OCI-LY7 (cell line): ENCODE measurements around the gene SAXO1. TPM values are rescaled to one million over a fixed set of nuclear protein-coding genes. Genes with fewer than 3 reads are reported as not detected.

Source experiments
- BruUV-seq: library from RNA; stranded (reverse); fragments of 400-500 nt; replicated peaks from 2 replicates; lab custom pipeline; 2021; lab: Mats Ljungman, UMichigan
- CTCF ChIA-PET: fragments of 300-600 bp; sonication (Branson Sonifier 250); formaldehyde crosslinking; loops from one replicate; lab custom pipeline; 2022; ENCODE audit warnings: antibody characterized with exemption; ENCODE audit not compliant: unreplicated experiment; lab: Charles Lee
- POLR2A ChIA-PET: fragments of 300-600 bp; sonication (Branson Sonifier 250); formaldehyde crosslinking; loops from one replicate; lab custom pipeline; 2022; ENCODE audit warnings: antibody characterized with exemption; lab: Charles Lee
- DNase-seq: peaks from one replicate; pipeline ENCODE4 v3.0.0-alpha.2; 2015; ENCODE audit warnings: low spot score
- H2AFZ ChIP-seq: fragments of 200-600 bp; sonication (generic), shearing (Covaris generic); 2 replicates; pipeline ENCODE4 v1.6.1; 2014; ENCODE audit warnings: mild to moderate bottlenecking, antibody characterized with exemption, low read length, moderate library complexity
- H3K27ac ChIP-seq: fragments of 200-600 bp; sonication (generic); 2 replicates; pipeline ENCODE4 v1.5.1; 2014; ENCODE audit warnings: mixed run types, low read depth, mild to moderate bottlenecking, moderate library complexity, low read length, inconsistent platforms; ENCODE audit not compliant: poor library complexity, severe bottlenecking
- H3K36me3 ChIP-seq: fragments of 200-600 bp; sonication (generic); 2 replicates; pipeline ENCODE4 v1.6.1; 2014; ENCODE audit warnings: mild to moderate bottlenecking, antibody characterized with exemption, low read length, moderate library complexity, mixed read lengths; ENCODE audit not compliant: insufficient read depth
- H3K4me1 ChIP-seq: fragments of 200-600 bp; sonication (generic); 2 replicates; pipeline ENCODE4 v1.5.1; 2014; ENCODE audit warnings: mild to moderate bottlenecking, low read length; ENCODE audit not compliant: insufficient read depth, poor library complexity, severe bottlenecking
- H3K4me2 ChIP-seq: fragments of 200-600 bp; sonication (generic); 2 replicates; pipeline ENCODE4 v1.6.1; 2014; ENCODE audit warnings: mild to moderate bottlenecking, low read length
- H3K4me3 ChIP-seq: fragments of 200-600 bp; sonication (generic); 2 replicates; pipeline ENCODE4 v1.5.1; 2014; ENCODE audit warnings: mild to moderate bottlenecking, low read depth, low read length; ENCODE audit not compliant: poor library complexity, severe bottlenecking
- H3K79me2 ChIP-seq: fragments of 200-600 bp; sonication (generic); 2 replicates; pipeline ENCODE4 v1.6.1; 2016; ENCODE audit warnings: low read depth, mild to moderate bottlenecking, low read length, moderate library complexity, mixed read lengths; ENCODE audit not compliant: insufficient read depth
- H3K9me2 ChIP-seq: fragments of 200-600 bp; sonication (generic); 2 replicates; pipeline ENCODE4 v1.6.1; 2016; ENCODE audit warnings: mild to moderate bottlenecking, low read length, mixed read lengths; ENCODE audit not compliant: insufficient read depth
- H3K9me3 ChIP-seq: fragments of 200-600 bp; sonication (generic); 2 replicates; pipeline ENCODE4 v1.6.1; 2014; ENCODE audit warnings: mild to moderate bottlenecking, mixed run types, low read length, mixed read lengths
- H4K20me1 ChIP-seq: fragments of 200-600 bp; sonication (generic); 2 replicates; pipeline ENCODE4 v1.6.1; 2014; ENCODE audit warnings: mild to moderate bottlenecking, antibody characterized with exemption, low read length, moderate library complexity, mixed read lengths; ENCODE audit not compliant: insufficient read depth
- EZH2phosphoT487 ChIP-seq: fragments of 200-600 bp; sonication (generic); IDR thresholded peaks from 2 replicates; pipeline ENCODE4 v1.6.1; 2018; ENCODE audit warnings: low read depth, borderline replicate concordance, mild to moderate bottlenecking, mixed run types, antibody characterized with exemption, low read length, moderate library complexity, mixed read lengths
- intact Hi-C: fragments of 100-400 bp; cut with micrococcal nuclease; formaldehyde crosslinking; loops from one replicate; pipeline ENCODE4 v1.10.0; 2022; ENCODE audit not compliant: unreplicated experiment
- total RNA-seq, 2 experiments: library from RNA; depleted of rRNA in 1 of 2; stranded (reverse); fragments of >200 nt in 1 of 2; shearing (Covaris generic) in 1 of 2; gene quantifications; 2 replicates each; pipeline ENCODE4 v1.2.3, GENCODE V29; 2014 to 2022
- TF ChIP-seq, protein P1 (sequence below): fragments of 200-600 bp; sonication (generic); conservative IDR thresholded peaks from 2 replicates; pipeline ENCODE4 v1.5.1; 2014; ENCODE audit warnings: mild to moderate bottlenecking, antibody characterized with exemption, low read length, moderate library complexity, mixed read lengths

The SAXO1 gene
- total RNA-seq, 2 experiments from 2014 or later = 0.63 TPM; not detected in 1

DNA sequence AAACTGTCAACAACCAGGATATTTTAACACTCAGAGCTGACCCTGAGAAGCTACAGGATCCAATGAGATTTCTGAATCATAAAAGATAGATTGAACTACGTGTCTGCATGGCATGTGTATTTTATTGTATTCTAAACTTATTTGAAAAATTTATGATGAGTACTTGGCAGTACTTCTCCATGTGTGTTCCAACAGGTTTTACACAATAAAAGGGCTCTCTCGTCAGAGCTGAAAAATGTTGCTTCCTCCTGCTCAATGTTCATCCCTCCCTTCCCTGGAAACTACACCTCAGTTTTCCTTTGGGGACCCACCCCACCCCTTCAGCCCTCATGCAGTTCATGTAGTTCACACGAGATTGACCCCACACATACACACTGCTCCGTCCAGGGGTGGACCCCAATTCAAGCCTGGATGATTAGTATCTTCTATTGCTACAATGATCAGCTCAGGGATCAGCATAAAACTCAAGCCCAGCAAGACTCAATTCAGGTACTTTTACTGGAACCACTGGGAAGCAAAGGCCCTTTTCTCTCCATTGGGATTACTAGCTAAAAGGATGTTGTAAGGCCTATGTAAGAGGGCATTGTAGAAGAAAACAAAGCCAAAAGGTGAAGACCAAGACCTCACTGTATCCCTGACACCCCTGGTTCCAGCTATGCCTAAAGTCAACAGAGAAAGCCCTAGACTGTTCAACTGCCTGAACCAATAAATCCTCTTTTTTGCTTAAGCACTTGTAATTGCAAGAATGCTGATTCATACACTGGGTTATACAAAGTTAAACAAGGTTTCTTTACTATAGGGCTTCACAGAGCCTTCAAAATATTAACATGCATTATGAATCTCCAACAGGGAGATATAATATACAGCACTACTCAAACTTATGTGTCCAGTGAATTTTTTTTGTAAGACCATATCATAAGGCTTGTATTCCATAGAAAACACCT lies 112.6 kb downstream of the SAXO1 start:
- no TSS peak for BruUV-seq
- ChIA-PET CTCF (no interaction called here), POLR2A (interaction anchor here (0.5 to 0.6 kb wide), 2 partner anchors 187 to 261 kb away, joined by 3 to 4 read pairs; no protein-coding TSS in a partner anchor)
- DNase-seq = no peak
- Histone ChIP-seq H3K4me3 (no peak overlapping the region), H3K36me3 (no peaks in the 10 kb centered on the region), H3K9me3 (no peaks in the 10 kb centered on the region), H4K20me1 (no peaks in the 10 kb centered on the region), H3K79me2 (no peaks in the 10 kb centered on the region), H3K4me2 (no peak overlapping the region), H3K4me1 (no peaks in the 10 kb centered on the region), H3K9me2 (no peaks in the 10 kb centered on the region), H3K27ac (no peak overlapping the region), H2AFZ (no peak overlapping the region)
- intact Hi-C loops = no loop called here
- TF ChIP-seq, protein P1, sequence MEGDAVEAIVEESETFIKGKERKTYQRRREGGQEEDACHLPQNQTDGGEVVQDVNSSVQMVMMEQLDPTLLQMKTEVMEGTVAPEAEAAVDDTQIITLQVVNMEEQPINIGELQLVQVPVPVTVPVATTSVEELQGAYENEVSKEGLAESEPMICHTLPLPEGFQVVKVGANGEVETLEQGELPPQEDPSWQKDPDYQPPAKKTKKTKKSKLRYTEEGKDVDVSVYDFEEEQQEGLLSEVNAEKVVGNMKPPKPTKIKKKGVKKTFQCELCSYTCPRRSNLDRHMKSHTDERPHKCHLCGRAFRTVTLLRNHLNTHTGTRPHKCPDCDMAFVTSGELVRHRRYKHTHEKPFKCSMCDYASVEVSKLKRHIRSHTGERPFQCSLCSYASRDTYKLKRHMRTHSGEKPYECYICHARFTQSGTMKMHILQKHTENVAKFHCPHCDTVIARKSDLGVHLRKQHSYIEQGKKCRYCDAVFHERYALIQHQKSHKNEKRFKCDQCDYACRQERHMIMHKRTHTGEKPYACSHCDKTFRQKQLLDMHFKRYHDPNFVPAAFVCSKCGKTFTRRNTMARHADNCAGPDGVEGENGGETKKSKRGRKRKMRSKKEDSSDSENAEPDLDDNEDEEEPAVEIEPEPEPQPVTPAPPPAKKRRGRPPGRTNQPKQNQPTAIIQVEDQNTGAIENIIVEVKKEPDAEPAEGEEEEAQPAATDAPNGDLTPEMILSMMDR = no peak
- no peak for TF ChIP-seq EZH2phosphoT487

DNA sequence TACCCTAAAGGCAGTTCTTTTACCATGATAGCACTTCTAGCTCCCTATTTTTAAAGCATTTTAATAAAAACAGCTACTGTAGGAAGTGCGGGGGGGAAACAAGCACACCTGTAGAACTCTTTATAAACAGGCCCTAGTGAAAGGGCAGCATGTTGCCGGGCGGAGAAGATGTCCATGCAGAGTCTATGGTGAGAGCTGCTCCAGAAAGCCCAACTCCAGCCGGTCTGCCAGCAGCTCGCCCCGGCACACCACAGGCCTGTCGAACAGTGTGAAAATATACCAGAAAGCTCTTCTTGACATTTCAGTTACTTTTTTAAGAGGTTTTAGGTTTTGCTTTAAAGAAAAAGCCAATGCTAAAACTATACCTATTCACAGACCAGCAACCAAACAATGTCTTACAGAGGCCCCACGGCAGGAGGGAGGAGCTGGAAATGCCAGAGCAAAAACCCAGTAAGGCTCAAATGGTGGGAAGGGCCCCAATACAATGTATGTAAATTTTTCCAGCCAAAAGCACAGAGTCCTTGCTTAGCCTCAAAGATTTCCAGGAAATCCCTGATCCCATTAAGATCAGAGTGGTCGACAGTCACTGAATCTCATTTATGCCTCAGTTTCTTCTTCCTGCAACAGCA lies 121.2 kb downstream of the SAXO1 start:
- no peak overlapping the region for H2AFZ ChIP-seq
- POLR2A ChIA-PET = no interaction called here
- no peaks in the 10 kb centered on the region for H3K9me2 ChIP-seq
- TF ChIP-seq, protein P1 = no peak
- no peak for TF ChIP-seq EZH2phosphoT487
- CTCF ChIA-PET = no interaction called here
- no peaks in the 10 kb centered on the region for H3K36me3 ChIP-seq
- no peak overlapping the region for H3K27ac ChIP-seq
- intact Hi-C loops = loop anchor here (10.0 kb wide), 1 partner anchor 287 kb away; no protein-coding TSS in a partner anchor
- no peak overlapping the region for H3K4me2 ChIP-seq
- H3K9me3 ChIP-seq = no peaks in the 10 kb centered on the region
- H3K4me3 ChIP-seq = no peak overlapping the region
- DNase-seq = no peak
- H3K4me1 ChIP-seq = no peaks in the 10 kb centered on the region
- no peaks in the 10 kb centered on the region for H3K79me2 ChIP-seq
- H4K20me1 ChIP-seq = no peaks in the 10 kb centered on the region
- BruUV-seq = no TSS peak
